ENCODE data around the gene BRSK2.

Gene BRSK2

DNA sequence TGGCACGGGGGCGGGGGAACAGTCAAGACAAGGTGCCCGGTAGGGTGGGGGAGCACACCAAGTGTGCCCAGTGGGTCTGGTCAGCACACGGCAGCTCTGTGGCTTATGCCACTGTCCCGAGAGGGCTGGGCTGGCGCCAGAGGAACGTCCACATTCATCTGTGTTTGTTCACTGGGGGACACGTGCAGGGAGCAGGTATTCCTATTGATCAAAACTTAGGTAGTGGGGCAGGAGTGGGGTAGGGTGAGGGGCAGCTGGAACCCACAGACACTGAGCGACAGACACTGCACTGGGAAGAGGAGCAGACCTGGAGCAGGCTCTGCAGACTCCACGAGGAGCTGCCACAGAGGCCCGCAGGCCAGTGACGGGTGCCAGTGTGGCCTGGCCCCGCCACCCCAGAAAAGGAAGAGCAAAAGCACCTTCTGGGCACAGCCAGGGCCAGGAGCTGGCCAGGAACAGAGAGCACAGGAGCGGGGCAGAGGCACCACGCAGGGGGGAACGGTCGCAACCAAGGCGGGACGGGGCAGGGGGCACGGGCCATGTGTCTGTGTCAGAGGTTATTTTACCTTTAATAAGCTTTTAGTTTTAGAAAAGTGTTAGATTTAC lies 98.9 kb downstream of the BRSK2 start:
- H3K4me3 ChIP-seq (ENCODE audit: low read length), result no peak overlapping the region
- peaks cover 5% of the 10 kb centered on the region; the same call in 1 of the 2 replicates for H3K4me1 ChIP-seq (ENCODE audit: control insufficient read depth, insufficient read depth, low read length)
- no peak for DNase-seq (ENCODE audit: low read depth, low spot score)
- no peaks in the 10 kb centered on the region for H3K27me3 ChIP-seq (ENCODE audit: control insufficient read depth, insufficient read depth, low read length)
- no peaks in the 10 kb centered on the region; the same call in 1 of the 2 replicates for H3K36me3 ChIP-seq (ENCODE audit: control insufficient read depth, insufficient read depth, low read length)
- no peaks in the 10 kb centered on the region for H3K9me3 ChIP-seq (ENCODE audit: control insufficient read depth, insufficient read depth, low read length)
- no CpG with 5 or more reads among the region's 20 CpGs for WGBS (ENCODE audit: insufficient coverage, insufficient read length)
- no peak overlapping the region for H3K27ac ChIP-seq (ENCODE audit: low read length)

DNA sequence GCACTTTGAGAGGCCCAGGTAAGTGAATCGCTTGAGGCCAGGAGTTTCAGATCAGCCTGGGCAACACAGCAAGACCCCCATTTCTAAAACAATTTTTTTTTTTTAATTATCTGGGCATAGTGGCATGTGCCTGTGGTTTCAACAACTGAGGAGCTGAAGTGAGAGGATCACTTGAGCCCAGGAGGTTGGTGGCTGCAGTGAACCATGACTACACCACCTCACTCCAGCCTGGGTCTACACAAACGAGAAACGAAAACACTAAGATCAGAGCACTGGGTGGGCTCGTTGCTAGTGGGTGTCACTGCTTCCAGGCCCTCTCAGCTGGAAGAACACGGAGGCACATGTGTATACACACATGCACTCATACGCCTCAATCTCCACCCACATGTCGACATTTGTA lies 100.9 kb downstream of the BRSK2 start:
- H3K4me3 ChIP-seq (ENCODE audit: low read length), result no peak overlapping the region
- WGBS (ENCODE audit: insufficient coverage, insufficient read length), result no CpG with 5 or more reads among the region's 7 CpGs

DNA sequence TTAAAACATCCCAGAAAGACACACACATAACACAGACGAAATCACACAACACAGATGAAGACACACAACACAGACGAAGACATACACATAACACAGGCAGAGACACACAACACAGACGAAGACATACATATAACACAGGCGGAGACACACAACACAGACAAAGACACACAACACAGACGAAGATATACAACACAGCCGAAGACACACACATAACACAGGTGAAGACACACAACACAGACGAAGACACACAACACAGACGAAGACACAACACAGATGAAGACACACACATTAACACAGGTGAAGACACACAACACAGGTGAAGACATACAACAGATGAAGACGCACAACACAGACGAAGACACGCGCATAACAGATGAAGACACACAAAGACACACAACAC lies 101.6 kb downstream of the BRSK2 start:
- H3K27ac ChIP-seq (ENCODE audit: low read length), result no peak overlapping the region
- H3K27me3 ChIP-seq (ENCODE audit: control insufficient read depth, insufficient read depth, low read length), result no peaks in the 10 kb centered on the region
- H3K9me3 ChIP-seq (ENCODE audit: control insufficient read depth, insufficient read depth, low read length), result no peaks in the 10 kb centered on the region
- no peak overlapping the region for H3K4me3 ChIP-seq (ENCODE audit: low read length)
- WGBS (ENCODE audit: insufficient coverage, insufficient read length), result no CpG with 5 or more reads among the region's 12 CpGs
- peaks cover 2% of the 10 kb centered on the region; the same call in 1 of the 2 replicates for H3K4me1 ChIP-seq (ENCODE audit: control insufficient read depth, insufficient read depth, low read length)
- DNase-seq (ENCODE audit: low read depth, low spot score), result no peak
- H3K36me3 ChIP-seq (ENCODE audit: control insufficient read depth, insufficient read depth, low read length), result no peaks in the 10 kb centered on the region

More for the DNA sequence above, 100.9 kb downstream of the BRSK2 start:
- H3K27ac ChIP-seq (ENCODE audit: low read length), result no peak overlapping the region
- no peaks in the 10 kb centered on the region; the same call in 1 of the 2 replicates for H3K36me3 ChIP-seq (ENCODE audit: control insufficient read depth, insufficient read depth, low read length)
- H3K4me1 ChIP-seq (ENCODE audit: control insufficient read depth, insufficient read depth, low read length), result peaks cover 5% of the 10 kb centered on the region; the same call in 1 of the 2 replicates
- no peaks in the 10 kb centered on the region for H3K27me3 ChIP-seq (ENCODE audit: control insufficient read depth, insufficient read depth, low read length)
- no peaks in the 10 kb centered on the region for H3K9me3 ChIP-seq (ENCODE audit: control insufficient read depth, insufficient read depth, low read length)
- no peak for DNase-seq (ENCODE audit: low read depth, low spot score)

DNA sequence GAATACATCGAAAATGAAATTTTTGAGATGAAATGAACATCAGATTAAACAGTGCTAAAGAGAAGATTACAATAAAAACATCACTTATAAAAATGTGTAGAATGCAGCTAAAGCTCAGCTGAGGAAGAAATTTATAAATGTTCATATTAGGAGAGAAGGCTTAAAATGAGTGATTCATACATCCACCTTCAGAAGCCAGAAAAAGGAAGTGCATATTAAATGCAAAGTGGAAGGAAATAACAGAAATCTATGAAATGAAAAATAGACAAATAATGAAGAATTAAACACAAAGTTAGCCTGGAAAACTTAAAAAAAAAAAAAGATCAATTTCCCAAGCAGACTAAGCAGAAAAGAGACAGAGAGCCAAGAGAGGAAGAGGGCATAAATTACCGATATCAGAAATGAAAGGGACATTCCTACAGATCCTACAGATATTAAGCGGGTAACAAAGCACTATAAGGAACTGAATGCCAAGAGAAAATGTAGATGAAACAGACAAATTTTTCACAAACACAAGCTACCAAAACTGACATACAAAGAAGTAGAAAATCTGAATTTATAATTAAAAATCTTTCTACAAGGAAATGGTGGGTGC lies 104.0 kb downstream of the BRSK2 start:
- Histone ChIP-seq H3K4me1 (ENCODE audit: control insufficient read depth, insufficient read depth, low read length) (0 out of 2 replicates have a peak, but pooled peaks cover 1% of the 10 kb centered on the region), H3K4me3 (ENCODE audit: low read length) (no peak overlapping the region)

DNA sequence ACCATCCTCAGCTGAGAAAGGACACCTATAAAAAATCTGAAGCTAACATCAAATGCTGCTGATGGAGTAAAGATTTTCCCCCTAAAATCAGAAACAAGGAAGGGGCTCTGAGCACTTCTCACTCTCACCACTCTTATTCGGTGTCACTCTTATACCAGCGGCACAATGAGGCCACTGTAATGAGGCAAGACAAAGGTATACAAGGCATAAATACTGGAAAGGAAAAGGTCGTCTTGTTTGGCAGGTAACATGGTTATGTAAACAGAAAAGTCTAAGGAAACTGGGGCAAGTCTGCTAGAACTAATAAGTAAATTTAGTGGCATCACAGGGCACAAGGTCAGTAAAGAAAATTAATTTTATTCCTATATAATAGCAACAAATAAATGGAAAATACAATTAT lies 104.9 kb downstream of the BRSK2 start:
- peaks cover 2% of the 10 kb centered on the region; the same call in 1 of the 2 replicates for H3K36me3 ChIP-seq (ENCODE audit: control insufficient read depth, insufficient read depth, low read length)
- 0 out of 2 replicates have a peak, but pooled peaks cover 1% of the 10 kb centered on the region for H3K4me1 ChIP-seq (ENCODE audit: control insufficient read depth, insufficient read depth, low read length)
- H3K4me3 ChIP-seq (ENCODE audit: low read length), result no peak overlapping the region
- H3K9me3 ChIP-seq (ENCODE audit: control insufficient read depth, insufficient read depth, low read length), result no peaks in the 10 kb centered on the region
- no peak for DNase-seq (ENCODE audit: low read depth, low spot score)
- no peaks in the 10 kb centered on the region for H3K27me3 ChIP-seq (ENCODE audit: control insufficient read depth, insufficient read depth, low read length)
- WGBS (ENCODE audit: insufficient coverage, insufficient read length), result no CpG with 5 or more reads among the region's 3 CpGs
- H3K27ac ChIP-seq (ENCODE audit: low read length), result no peak overlapping the region

More for the DNA sequence above, 104.0 kb downstream of the BRSK2 start:
- WGBS (ENCODE audit: insufficient coverage, insufficient read length), result no CpG with 5 or more reads among the region's 3 CpGs
- Histone ChIP-seq H3K9me3 (ENCODE audit: control insufficient read depth, insufficient read depth, low read length) (no peaks in the 10 kb centered on the region), H3K36me3 (ENCODE audit: control insufficient read depth, insufficient read depth, low read length) (no peaks in the 10 kb centered on the region), H3K27me3 (ENCODE audit: control insufficient read depth, insufficient read depth, low read length) (no peaks in the 10 kb centered on the region), H3K27ac (ENCODE audit: low read length) (no peak overlapping the region)
- no peak for DNase-seq (ENCODE audit: low read depth, low spot score)

DNA sequence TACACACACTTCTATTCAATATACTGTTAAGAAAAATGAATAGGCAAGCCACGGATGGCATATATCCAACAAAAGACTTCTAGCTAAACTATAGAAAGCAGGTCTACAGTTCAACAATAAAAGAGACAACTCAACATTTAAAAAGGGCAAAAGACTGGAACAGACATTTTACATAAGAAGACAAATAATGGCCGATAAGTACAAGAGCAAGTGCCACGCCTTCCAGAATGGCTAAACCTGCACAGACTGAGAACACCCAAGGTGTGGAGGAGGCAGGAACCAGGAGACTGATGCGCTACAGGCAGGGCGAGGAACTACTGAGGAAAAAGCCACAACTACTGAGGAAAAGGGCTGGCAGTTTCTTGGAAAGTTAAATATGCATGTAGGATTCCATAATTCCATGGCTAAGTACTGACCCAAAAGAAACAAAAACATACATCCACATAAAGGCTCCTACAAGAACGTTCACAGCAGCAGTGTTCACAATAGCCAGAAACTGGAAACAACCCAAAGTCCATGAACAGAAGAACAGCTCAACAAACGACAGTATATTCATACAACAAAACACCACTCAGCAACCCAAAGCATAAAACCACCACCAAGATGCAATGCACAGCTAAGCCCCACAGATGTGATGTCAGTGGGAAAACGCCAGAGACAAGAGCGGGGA lies 106.5 kb downstream of the BRSK2 start:
- Histone ChIP-seq H3K4me3 (ENCODE audit: low read length) (no peak overlapping the region), H3K36me3 (ENCODE audit: control insufficient read depth, insufficient read depth, low read length) (peaks cover 2% of the 10 kb centered on the region; the same call in 1 of the 2 replicates), H3K4me1 (ENCODE audit: control insufficient read depth, insufficient read depth, low read length) (0 out of 2 replicates have a peak, but pooled peaks cover 1% of the 10 kb centered on the region), H3K9me3 (ENCODE audit: control insufficient read depth, insufficient read depth, low read length) (no peaks in the 10 kb centered on the region), H3K27ac (ENCODE audit: low read length) (no peak overlapping the region), H3K27me3 (ENCODE audit: control insufficient read depth, insufficient read depth, low read length) (no peaks in the 10 kb centered on the region)
- WGBS (ENCODE audit: insufficient coverage, insufficient read length), result no CpG with 5 or more reads among the region's 9 CpGs
- no peak for DNase-seq (ENCODE audit: low read depth, low spot score)

DNA sequence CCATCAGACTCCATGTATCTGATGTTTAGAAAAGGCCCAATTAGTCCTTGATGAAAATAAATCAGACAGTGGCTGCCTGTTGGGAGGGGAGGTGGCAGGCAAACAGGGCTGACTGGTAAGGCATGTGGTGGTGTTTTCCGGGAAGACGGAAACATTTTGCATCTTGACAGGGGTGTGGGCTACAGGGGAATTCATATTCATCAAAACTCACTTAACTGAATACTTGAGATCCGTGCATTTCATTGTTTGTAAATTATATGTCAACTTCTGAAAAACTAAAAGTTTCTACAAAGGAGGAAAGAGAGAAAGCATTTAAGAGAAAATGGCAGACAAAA lies 107.0 kb downstream of the BRSK2 start:
- Histone ChIP-seq H3K27me3 (ENCODE audit: control insufficient read depth, insufficient read depth, low read length) (no peaks in the 10 kb centered on the region), H3K4me3 (ENCODE audit: low read length) (no peak overlapping the region), H3K4me1 (ENCODE audit: control insufficient read depth, insufficient read depth, low read length) (0 out of 2 replicates have a peak, but pooled peaks cover 1% of the 10 kb centered on the region), H3K27ac (ENCODE audit: low read length) (no peak overlapping the region), H3K9me3 (ENCODE audit: control insufficient read depth, insufficient read depth, low read length) (no peaks in the 10 kb centered on the region), H3K36me3 (ENCODE audit: control insufficient read depth, insufficient read depth, low read length) (peaks cover 2% of the 10 kb centered on the region; the same call in 1 of the 2 replicates)
- DNase-seq (ENCODE audit: low read depth, low spot score), result no peak
- WGBS (ENCODE audit: insufficient coverage, insufficient read length), result no CpG with 5 or more reads among the region's 3 CpGs

DNA sequence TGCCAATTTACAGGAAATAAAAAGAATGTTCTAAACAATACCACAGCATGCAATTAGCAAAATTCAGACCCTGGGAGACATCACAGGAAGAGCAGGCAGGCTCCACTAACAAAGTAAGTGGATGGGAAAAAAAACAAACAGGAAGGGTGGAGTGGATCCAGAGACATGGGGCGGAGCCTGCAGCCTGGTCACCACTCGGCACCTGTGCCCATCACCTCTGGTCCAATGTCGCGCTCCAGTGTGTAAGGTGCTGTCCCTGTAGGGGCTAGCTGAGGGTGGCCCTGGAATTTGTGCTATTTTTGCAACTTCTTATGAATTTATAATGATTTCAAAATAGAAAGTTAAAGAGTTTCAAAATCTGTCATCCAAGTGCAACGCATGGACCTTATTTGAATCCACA lies 107.9 kb downstream of the BRSK2 start:
- no peak for DNase-seq (ENCODE audit: low read depth, low spot score)
- H3K27me3 ChIP-seq (ENCODE audit: control insufficient read depth, insufficient read depth, low read length), result no peaks in the 10 kb centered on the region
- H3K4me3 ChIP-seq (ENCODE audit: low read length), result no peak overlapping the region
- 0 out of 2 replicates have a peak, but pooled peaks cover 1% of the 10 kb centered on the region for H3K4me1 ChIP-seq (ENCODE audit: control insufficient read depth, insufficient read depth, low read length)
- no peaks in the 10 kb centered on the region for H3K9me3 ChIP-seq (ENCODE audit: control insufficient read depth, insufficient read depth, low read length)
- H3K36me3 ChIP-seq (ENCODE audit: control insufficient read depth, insufficient read depth, low read length), result peaks cover 2% of the 10 kb centered on the region; the same call in 1 of the 2 replicates
- H3K27ac ChIP-seq (ENCODE audit: low read length), result no peak overlapping the region
- no CpG with 5 or more reads among the region's 5 CpGs for WGBS (ENCODE audit: insufficient coverage, insufficient read length)

DNA sequence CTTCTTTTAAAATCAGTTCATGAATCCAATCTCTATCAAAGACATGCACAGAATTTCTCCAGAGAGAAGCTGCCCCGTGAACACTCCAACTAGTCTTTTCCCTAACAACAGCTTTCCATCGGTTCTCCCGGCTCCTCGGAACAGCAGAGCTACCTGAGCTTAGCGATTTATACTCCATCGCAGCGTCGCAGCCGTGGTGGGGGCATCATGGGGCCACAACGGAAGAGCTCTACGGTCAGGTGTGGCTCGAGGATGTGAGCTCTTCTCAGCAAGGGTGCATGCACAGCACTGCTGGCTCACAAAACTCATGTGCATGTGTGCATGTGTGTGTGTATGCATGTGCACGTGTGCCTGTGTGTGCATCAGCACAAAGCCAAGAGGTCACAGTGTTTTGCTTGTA lies 108.5 kb downstream of the BRSK2 start:
- Histone ChIP-seq H3K4me1 (ENCODE audit: control insufficient read depth, insufficient read depth, low read length) (0 out of 2 replicates have a peak, but pooled peaks cover 1% of the 10 kb centered on the region), H3K27me3 (ENCODE audit: control insufficient read depth, insufficient read depth, low read length) (no peaks in the 10 kb centered on the region), H3K27ac (ENCODE audit: low read length) (no peak overlapping the region), H3K9me3 (ENCODE audit: control insufficient read depth, insufficient read depth, low read length) (no peaks in the 10 kb centered on the region), H3K4me3 (ENCODE audit: low read length) (no peak overlapping the region), H3K36me3 (ENCODE audit: control insufficient read depth, insufficient read depth, low read length) (peaks cover 2% of the 10 kb centered on the region; the same call in 1 of the 2 replicates)
- WGBS (ENCODE audit: insufficient coverage, insufficient read length), result no CpG with 5 or more reads among the region's 13 CpGs
- DNase-seq (ENCODE audit: low read depth, low spot score), result no peak

DNA sequence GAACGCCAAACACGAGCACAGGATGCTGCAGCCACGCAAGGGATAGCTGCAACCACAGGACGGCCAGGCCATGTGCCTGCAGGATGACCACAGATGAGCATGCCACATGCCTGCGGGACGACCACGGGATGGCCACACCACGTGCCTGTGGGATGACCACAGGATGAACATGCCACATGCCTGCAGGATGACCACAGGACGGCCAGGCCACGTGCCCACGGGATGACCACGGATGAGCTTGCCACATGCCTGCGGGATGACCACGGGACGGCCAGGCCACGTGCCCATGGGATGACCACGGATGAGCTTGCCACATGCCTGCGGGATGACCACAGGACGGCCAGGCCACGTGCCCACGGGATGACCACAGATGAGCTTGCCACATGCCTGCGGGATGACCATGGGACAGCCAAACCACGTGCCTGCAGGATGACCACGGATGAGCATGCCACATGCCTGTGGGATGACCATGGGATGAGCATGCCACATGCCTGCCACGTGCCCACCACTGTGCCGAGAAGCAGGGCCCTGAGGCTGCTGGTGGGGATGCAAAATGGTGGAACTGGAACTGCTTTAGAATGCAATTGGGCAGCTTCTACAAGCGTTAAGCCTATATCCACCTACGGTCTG lies 109.6 kb downstream of the BRSK2 start:
- 0 out of 2 replicates have a peak, but pooled peaks cover 1% of the 10 kb centered on the region for H3K4me1 ChIP-seq (ENCODE audit: control insufficient read depth, insufficient read depth, low read length)
- H3K27ac ChIP-seq (ENCODE audit: low read length), result no peak overlapping the region
- no CpG with 5 or more reads among the region's 28 CpGs for WGBS (ENCODE audit: insufficient coverage, insufficient read length)
- no peaks in the 10 kb centered on the region for H3K27me3 ChIP-seq (ENCODE audit: control insufficient read depth, insufficient read depth, low read length)
- DNase-seq (ENCODE audit: low read depth, low spot score), result no peak
- H3K4me3 ChIP-seq (ENCODE audit: low read length), result no peak overlapping the region
- H3K36me3 ChIP-seq (ENCODE audit: control insufficient read depth, insufficient read depth, low read length), result peaks cover 2% of the 10 kb centered on the region; the same call in 1 of the 2 replicates
- no peaks in the 10 kb centered on the region for H3K9me3 ChIP-seq (ENCODE audit: control insufficient read depth, insufficient read depth, low read length)

Measured in iPS DF 6.9 (cell line).